ENCODE results near the gene FRAT2. TPM values are rescaled to one million over a fixed set of nuclear protein-coding genes. Genes with fewer than 3 reads are reported as not detected.

FRAT2 gene
- total RNA-seq, 1 donor from 2014 or later: 14.9 TPM

GRCh38 chr10:97381626-97382025 is 47.1 kb upstream of the FRAT2 start:
- no peak for TF ChIP-seq EZH2phosphoT487 (IDR thresholded peaks at IDR 0.05)
- TF ChIP-seq, protein P1, sequence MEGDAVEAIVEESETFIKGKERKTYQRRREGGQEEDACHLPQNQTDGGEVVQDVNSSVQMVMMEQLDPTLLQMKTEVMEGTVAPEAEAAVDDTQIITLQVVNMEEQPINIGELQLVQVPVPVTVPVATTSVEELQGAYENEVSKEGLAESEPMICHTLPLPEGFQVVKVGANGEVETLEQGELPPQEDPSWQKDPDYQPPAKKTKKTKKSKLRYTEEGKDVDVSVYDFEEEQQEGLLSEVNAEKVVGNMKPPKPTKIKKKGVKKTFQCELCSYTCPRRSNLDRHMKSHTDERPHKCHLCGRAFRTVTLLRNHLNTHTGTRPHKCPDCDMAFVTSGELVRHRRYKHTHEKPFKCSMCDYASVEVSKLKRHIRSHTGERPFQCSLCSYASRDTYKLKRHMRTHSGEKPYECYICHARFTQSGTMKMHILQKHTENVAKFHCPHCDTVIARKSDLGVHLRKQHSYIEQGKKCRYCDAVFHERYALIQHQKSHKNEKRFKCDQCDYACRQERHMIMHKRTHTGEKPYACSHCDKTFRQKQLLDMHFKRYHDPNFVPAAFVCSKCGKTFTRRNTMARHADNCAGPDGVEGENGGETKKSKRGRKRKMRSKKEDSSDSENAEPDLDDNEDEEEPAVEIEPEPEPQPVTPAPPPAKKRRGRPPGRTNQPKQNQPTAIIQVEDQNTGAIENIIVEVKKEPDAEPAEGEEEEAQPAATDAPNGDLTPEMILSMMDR (IDR thresholded peaks at IDR 0.05): no peak
- no peaks in the 10 kb centered on the region for H3K9me3 Mint-ChIP-seq
- H2AFZ ChIP-seq (replicated peaks): no peak overlapping the region
- H3K4me1 Mint-ChIP-seq: no peaks in the 10 kb centered on the region
- H3K27ac Mint-ChIP-seq: no peak overlapping the region
- H3K27me3 Mint-ChIP-seq (ENCODE audit: insufficient read depth, low read depth): peaks cover 3% of the 10 kb centered on the region
- no peak overlapping the region for H3K27ac ChIP-seq
- H3K4me3 ChIP-seq: no peak overlapping the region
- H3K9ac ChIP-seq: no peak overlapping the region
- H3F3A ChIP-seq (ENCODE audit: low read depth): no peaks in the 10 kb centered on the region
- H3K4me3 Mint-ChIP-seq: no peak overlapping the region
- H4K20me1 ChIP-seq (ENCODE audit: low read depth): no peaks in the 10 kb centered on the region
- no peaks in the 10 kb centered on the region for H3K4me1 ChIP-seq
- no peaks in the 10 kb centered on the region for H3K36me3 ChIP-seq
- peaks cover 2% of the 10 kb centered on the region for H3K36me3 Mint-ChIP-seq
- H3K79me2 ChIP-seq (ENCODE audit: low read depth): no peaks in the 10 kb centered on the region
- DNase-seq (ENCODE audit: low spot score): no peak
- no peak overlapping the region for H3K4me2 ChIP-seq
- H3K9me3 ChIP-seq (ENCODE audit: low read depth): no peaks in the 10 kb centered on the region
- no peaks in the 10 kb centered on the region for H3K27me3 ChIP-seq

DNA sequence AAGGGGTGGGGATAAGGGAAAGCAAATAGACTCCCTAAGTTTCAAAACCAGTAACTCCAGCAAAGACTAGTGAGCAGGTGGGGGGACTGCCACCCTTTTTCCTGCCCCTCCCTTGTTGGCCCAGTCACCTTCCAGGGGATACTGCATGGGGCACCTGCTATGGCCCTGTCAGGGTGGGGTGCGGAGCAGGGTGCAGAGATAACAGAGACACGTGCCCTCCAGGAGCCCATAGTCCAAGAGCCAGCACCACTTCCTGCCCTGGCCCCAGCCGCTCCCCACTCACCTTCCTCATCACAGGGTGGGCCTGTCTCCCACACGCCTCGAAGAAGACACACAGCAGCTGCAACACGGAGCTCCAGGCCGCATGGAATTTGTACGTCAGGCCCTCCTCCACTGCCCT is 46.0 kb upstream of the FRAT2 start:
- no peak overlapping the region for H3K4me2 ChIP-seq
- H3K9ac ChIP-seq: no peak overlapping the region
- Mint-ChIP-seq H3K4me1 (no peaks in the 10 kb centered on the region), H3K36me3 (peaks cover 5% of the 10 kb centered on the region), H3K27me3 (ENCODE audit: insufficient read depth, low read depth) (peaks cover 3% of the 10 kb centered on the region), H3K9me3 (no peaks in the 10 kb centered on the region), H3K4me3 (no peak overlapping the region), H3K27ac (no peak overlapping the region)
- H4K20me1 ChIP-seq (ENCODE audit: low read depth): no peaks in the 10 kb centered on the region
- H3K4me1 ChIP-seq: no peaks in the 10 kb centered on the region
- TF ChIP-seq, protein P1 (IDR thresholded peaks at IDR 0.05): no peak
- TF ChIP-seq EZH2phosphoT487 (IDR thresholded peaks at IDR 0.05) (no peak), EZH2 (IDR thresholded peaks at IDR 0.05) (no peak)
- no peak overlapping the region for H3K4me3 ChIP-seq
- H3K27me3 ChIP-seq: no peaks in the 10 kb centered on the region
- H3K9me3 ChIP-seq (ENCODE audit: low read depth): no peaks in the 10 kb centered on the region
- no peak overlapping the region for H2AFZ ChIP-seq (replicated peaks)
- H3K36me3 ChIP-seq: no peaks in the 10 kb centered on the region
- H3K27ac ChIP-seq: no peak overlapping the region
- H3K79me2 ChIP-seq (ENCODE audit: low read depth): no peaks in the 10 kb centered on the region
- no peaks in the 10 kb centered on the region for H3F3A ChIP-seq (ENCODE audit: low read depth)
- no peak for DNase-seq (ENCODE audit: low spot score)

- H3K27ac ChIP-seq: no peak overlapping the region
- no peaks in the 10 kb centered on the region for H4K20me1 ChIP-seq (ENCODE audit: low read depth)
- Mint-ChIP-seq H3K4me3 (no peak overlapping the region), H3K27me3 (ENCODE audit: insufficient read depth, low read depth) (peaks cover 2% of the 10 kb centered on the region), H3K4me1 (no peaks in the 10 kb centered on the region), H3K27ac (no peak overlapping the region), H3K36me3 (peaks cover 5% of the 10 kb centered on the region), H3K9me3 (no peaks in the 10 kb centered on the region)
- H2AFZ ChIP-seq (replicated peaks): no peak overlapping the region
- H3K36me3 ChIP-seq: no peaks in the 10 kb centered on the region
- no peak for DNase-seq (ENCODE audit: low spot score)
- H3K9me3 ChIP-seq (ENCODE audit: low read depth): no peaks in the 10 kb centered on the region
- no peak for TF ChIP-seq EZH2 (IDR thresholded peaks at IDR 0.05)
- TF ChIP-seq, protein P1 (IDR thresholded peaks at IDR 0.05): no peak
- TF ChIP-seq EZH2phosphoT487 (IDR thresholded peaks at IDR 0.05): no peak
- H3K9ac ChIP-seq: no peak overlapping the region
- H3K4me3 ChIP-seq: no peak overlapping the region
- H3K4me1 ChIP-seq: no peaks in the 10 kb centered on the region
- no peaks in the 10 kb centered on the region for H3K27me3 ChIP-seq
- no peaks in the 10 kb centered on the region for H3F3A ChIP-seq (ENCODE audit: low read depth)
- no peaks in the 10 kb centered on the region for H3K79me2 ChIP-seq (ENCODE audit: low read depth)
- no peak overlapping the region for H3K4me2 ChIP-seq
Observed at GRCh38 chr10:97378933-97379921, 44.7 kb upstream of the FRAT2 start.
